Stimulated activated naive CD8-positive, alpha-beta T cell treated with anti-CD3 and anti-CD28 coated beads, Interleukin-15, Interleukin-2, amounts not matched to agents 100 ng/mL and 50 ng/mL, for 24 hours (primary cell): ENCODE results near the gene GPSM1.

Source experiments
- H3K27ac Mint-ChIP-seq: one replicate; pipeline ENCODE4 v1.8.0; 2021; ENCODE audit warnings: mild to moderate bottlenecking, mixed read lengths
- H3K27me3 Mint-ChIP-seq: one replicate; pipeline ENCODE4 v1.8.0; 2021; ENCODE audit warnings: mixed read lengths
- H3K36me3 Mint-ChIP-seq: one replicate; pipeline ENCODE4 v1.8.0; 2021; ENCODE audit warnings: low read depth, mixed read lengths
- H3K4me1 Mint-ChIP-seq: one replicate; pipeline ENCODE4 v1.8.0; 2021; ENCODE audit warnings: low read depth, mixed read lengths
- H3K4me3 Mint-ChIP-seq: one replicate; pipeline ENCODE4 v1.8.0; 2021; ENCODE audit warnings: mild to moderate bottlenecking, mixed read lengths
- H3K9me3 Mint-ChIP-seq: one replicate; pipeline ENCODE4 v1.8.0; 2021; ENCODE audit warnings: mixed read lengths

Gene GPSM1

DNA sequence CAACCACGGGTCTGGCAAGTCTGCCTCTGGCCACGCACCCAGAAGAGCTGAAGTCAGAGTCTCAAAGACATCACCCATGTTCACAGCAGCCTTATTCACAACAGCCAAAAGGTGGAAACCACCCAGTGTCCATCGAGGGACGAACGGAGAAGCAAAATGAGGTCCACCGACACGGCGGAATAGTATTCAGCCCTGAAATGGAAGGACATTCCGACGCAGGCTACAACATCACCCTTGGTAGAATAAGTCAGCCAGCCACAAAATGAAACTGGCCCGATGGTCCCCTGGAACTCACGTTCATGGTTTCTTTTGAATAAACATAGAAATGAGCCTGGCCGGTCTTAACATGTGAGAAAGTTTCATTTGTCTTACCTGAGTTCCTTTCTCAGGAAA lies 40.4 kb upstream of the GPSM1 start:
- Mint-ChIP-seq H3K4me3 (no peak overlapping the region), H3K27me3 (no peaks in the 10 kb centered on the region), H3K4me1 (peaks cover 7% of the 10 kb centered on the region), H3K27ac (no peak overlapping the region), H3K36me3 (no peaks in the 10 kb centered on the region), H3K9me3 (no peaks in the 10 kb centered on the region)

DNA sequence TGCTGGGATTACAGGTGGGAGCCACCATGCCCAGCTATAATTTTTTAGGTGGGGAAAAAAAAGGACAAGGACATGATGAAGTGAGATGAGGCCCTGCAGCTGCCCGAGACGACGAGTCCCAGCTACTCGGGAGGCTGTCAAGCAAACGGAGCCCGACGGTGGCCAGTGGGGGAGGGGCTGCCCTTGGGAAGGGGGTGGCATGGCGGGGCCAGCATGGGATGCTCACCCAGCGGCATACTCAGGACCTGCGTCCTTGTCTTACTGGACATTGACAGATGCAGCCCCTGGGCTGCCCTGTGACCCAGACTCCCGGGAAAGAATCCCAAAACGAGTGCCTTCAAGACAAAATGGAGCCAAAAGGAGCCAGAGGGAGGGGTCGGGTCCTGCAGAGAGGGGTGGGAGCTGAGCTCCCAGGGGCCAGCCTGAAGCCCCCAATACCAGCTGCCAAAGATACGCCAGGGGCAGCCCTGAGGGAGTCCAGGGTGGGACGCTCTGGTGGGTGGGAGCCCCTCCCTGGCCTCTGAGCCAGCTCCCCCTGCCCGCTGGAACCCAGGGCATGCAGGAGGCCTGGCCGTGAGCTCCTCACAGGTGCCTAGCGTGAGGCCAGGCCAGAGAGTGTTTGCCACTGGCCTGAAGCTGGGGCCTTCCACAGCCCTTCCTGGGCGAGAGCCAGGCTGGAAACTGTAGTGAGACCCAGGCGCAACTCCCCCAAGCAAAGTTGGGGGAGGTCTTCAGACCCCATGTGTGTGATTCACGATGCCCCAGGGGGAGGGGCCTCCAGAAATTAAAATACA lies 39.2 kb upstream of the GPSM1 start:
- Mint-ChIP-seq H3K9me3 (no peaks in the 10 kb centered on the region), H3K4me1 (peaks cover 4% of the 10 kb centered on the region), H3K4me3 (no peak overlapping the region), H3K27me3 (no peaks in the 10 kb centered on the region), H3K36me3 (no peaks in the 10 kb centered on the region), H3K27ac (no peak overlapping the region)

DNA sequence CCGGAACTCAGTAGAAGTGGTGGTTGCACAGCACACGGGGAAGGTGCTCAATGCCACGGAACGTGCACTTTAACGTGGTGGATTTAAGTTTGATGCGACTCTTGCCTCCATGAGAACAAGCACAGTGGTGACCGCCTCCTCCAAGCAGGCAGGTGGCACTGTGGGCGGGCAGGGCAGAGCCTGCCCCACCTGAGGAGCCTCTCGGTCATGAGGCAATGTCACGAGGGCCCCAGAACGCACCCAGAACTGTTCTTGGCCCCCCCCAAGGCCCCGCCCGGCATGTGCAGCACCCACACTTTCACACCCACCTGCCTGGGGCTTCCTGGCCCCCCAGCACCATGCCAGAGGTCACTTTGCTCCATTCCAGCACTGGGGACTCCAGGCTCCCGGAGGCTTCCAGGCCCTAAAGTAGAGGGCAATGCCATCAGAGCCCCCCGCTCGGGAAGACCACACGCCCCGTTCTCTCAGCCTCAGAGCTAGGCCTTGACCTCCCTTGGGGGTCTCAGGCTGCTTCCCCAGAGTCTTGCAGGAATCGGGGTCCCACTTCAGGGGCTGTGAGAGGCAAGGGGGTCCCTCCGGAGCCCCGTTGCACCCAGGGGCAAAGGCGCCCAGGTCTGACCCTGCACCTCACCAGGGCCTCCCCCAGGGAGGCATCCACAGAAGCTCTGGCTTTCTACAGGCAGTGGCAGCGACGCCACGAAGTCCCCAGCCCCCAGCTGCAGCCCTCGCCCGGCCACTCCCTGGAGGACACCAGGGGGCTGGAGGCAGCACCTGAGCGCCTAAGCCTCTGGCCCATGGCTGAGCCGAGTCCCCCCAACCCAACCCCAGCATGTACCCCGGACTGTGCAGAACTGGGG lies 37.5 kb upstream of the GPSM1 start:
- no peaks in the 10 kb centered on the region for H3K9me3 Mint-ChIP-seq
- H3K36me3 Mint-ChIP-seq = no peaks in the 10 kb centered on the region
- H3K27ac Mint-ChIP-seq = no peak overlapping the region
- no peaks in the 10 kb centered on the region for H3K27me3 Mint-ChIP-seq
- H3K4me1 Mint-ChIP-seq = no peaks in the 10 kb centered on the region
- no peak overlapping the region for H3K4me3 Mint-ChIP-seq

DNA sequence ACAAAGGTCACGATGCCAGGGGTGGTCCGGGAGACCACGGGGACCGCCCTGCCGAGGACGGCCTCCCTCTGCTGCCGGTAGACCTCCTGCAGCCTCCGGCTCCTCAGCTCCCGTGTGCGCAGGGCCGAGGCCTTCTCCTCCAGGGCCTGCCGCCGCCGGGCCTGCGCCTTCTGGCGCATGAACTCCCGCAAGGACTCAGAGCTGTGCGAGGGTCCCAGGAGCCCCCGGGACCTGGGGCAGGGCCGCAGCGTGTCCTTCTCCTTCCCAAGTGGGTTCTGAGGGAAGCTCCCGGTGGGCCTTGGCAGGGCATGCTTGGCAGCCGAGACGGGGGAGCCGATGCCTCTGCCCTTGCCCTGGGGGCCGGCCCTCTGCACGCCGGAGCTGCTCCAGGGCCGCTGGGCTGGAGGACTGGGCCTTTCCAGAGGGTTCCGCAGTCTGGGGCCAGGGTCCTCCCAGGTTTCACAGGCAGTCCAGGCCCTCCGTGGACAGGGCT lies 36.8 kb upstream of the GPSM1 start:
- no peaks in the 10 kb centered on the region for H3K27me3 Mint-ChIP-seq
- H3K27ac Mint-ChIP-seq = no peak overlapping the region
- no peaks in the 10 kb centered on the region for H3K9me3 Mint-ChIP-seq
- H3K36me3 Mint-ChIP-seq = no peaks in the 10 kb centered on the region
- no peaks in the 10 kb centered on the region for H3K4me1 Mint-ChIP-seq
- H3K4me3 Mint-ChIP-seq = no peak overlapping the region

DNA sequence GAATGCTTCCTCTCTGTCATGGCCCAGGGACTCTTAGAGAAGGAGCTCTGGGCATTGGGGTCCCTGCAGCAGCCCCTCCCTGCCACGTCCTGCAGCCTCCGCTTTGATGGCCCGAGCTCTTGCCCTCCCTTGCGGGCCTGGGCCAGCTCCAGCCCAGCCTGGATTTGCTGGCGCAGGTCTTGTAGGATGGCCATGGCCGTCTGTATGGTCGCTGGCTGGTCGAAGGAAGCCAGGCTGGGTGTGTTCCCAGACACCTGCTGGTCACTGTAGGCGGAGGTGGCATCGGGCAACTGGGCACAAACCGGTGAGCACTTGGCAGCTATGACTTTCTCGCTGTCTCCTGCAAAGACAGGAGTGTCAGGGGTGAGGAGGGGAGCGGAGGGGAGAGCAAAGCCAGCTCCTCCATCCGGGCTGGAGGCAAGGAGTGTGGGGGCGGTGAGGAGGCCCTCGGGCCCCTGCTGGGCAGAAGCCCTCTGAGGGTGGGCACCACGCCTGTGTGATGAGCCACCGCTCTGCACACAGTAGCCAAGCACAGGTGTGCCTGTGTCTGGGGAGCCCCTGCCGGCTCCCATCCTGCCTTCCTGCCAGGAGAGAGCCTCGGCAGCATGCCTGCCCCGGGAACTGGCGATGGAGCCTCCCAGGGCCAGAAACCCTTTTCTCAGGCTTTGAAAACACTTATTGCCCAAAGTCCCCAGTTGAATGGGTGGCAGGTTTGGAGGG lies 35.9 kb upstream of the GPSM1 start:
- H3K4me3 Mint-ChIP-seq = no peak overlapping the region
- no peaks in the 10 kb centered on the region for H3K27me3 Mint-ChIP-seq
- H3K4me1 Mint-ChIP-seq = no peaks in the 10 kb centered on the region
- no peaks in the 10 kb centered on the region for H3K9me3 Mint-ChIP-seq
- no peak overlapping the region for H3K27ac Mint-ChIP-seq
- H3K36me3 Mint-ChIP-seq = no peaks in the 10 kb centered on the region

DNA sequence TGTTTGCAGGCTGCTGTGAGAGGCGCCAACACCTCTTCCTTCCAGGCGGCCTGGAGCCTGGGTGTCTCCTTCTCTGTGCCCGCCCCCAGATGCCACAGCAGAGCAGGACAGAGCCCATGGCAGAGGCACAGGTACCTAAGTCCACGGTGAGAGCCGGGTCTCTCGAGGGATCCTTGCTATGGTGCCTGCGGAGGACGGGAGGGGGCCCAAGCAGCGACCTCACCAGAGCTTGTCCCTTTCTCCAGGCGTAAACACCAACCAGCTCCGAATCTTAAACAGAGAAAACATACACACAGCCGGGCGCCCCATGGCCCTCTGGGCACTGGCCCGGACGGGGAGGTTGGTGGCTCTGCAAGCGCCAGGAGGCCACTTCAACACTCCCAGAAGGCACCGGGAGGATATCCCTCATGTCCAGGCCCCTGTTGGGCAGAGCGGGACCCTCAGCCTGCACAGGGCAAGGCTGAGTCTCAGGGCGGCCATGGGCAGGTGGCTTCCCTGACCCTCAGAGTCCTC lies 35.3 kb upstream of the GPSM1 start:
- no peaks in the 10 kb centered on the region for H3K9me3 Mint-ChIP-seq
- no peak overlapping the region for H3K4me3 Mint-ChIP-seq
- H3K4me1 Mint-ChIP-seq = no peaks in the 10 kb centered on the region
- H3K27ac Mint-ChIP-seq = no peak overlapping the region
- no peaks in the 10 kb centered on the region for H3K27me3 Mint-ChIP-seq
- H3K36me3 Mint-ChIP-seq = no peaks in the 10 kb centered on the region

DNA sequence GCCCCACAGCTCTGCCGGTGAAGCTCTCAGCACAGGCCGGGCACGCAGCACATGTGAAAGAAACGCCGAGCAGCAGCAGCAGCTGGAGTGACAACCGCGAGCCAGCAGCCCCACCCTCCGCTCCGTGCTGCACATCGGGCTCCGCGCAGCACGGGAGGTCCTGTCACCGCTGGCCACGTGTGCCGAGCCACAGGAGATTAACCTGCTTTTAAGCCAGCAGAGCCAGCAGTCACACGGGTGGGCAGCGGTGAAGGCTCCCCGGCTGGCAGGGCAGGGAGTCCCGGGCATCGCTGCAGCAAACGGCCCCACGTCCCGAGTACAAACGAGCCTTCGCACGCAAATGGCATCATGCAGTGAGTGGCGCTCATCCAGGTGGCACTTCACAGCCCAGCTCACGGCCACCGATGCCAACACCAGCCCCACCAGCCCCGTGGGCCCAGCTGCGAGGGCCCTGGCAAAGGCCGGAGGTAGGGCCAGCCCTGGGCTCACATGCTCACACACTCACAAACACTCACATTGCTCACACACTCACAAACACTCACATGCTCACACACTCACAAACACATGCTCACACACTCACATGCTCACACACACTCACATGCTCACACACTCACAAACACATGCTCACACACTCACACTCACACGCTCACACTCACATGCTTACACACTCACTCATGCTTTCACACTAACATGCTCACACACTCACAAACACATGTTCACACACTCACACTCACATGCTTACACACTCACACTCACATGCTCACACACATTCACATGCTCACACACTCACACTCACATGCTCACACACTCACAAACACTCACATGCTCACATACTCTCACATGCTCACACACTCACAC lies 34.5 kb upstream of the GPSM1 start:
- Mint-ChIP-seq H3K4me1 (no peaks in the 10 kb centered on the region), H3K4me3 (no peak overlapping the region), H3K27ac (no peak overlapping the region), H3K27me3 (no peaks in the 10 kb centered on the region), H3K9me3 (no peaks in the 10 kb centered on the region), H3K36me3 (no peaks in the 10 kb centered on the region)

DNA sequence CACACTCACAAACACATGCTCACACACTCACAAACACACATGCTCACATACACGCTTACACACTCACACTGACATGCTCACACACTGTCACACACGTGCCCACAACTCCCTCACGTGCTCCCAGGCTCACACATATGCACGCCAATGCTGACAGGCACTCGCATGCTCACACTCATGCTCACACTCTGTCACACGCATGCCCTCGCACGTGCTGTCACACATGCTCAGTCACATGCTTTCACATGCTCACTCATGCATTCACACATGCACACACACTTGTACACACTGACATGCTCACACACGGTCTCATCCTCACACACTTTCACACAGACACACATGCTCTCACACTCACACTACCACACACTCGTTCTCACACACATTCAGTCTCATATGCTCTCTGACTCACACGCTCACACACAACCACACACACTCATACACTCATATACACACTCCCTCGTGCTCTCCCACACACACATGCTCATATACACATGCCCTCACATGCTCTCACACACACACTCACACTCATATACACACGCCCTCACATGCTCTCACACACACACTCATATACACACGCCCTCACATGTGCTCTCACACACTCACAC lies 33.8 kb upstream of the GPSM1 start:
- no peaks in the 10 kb centered on the region for H3K27me3 Mint-ChIP-seq
- H3K36me3 Mint-ChIP-seq = no peaks in the 10 kb centered on the region
- H3K27ac Mint-ChIP-seq = no peak overlapping the region
- no peaks in the 10 kb centered on the region for H3K9me3 Mint-ChIP-seq
- H3K4me1 Mint-ChIP-seq = no peaks in the 10 kb centered on the region
- H3K4me3 Mint-ChIP-seq = no peak overlapping the region

DNA sequence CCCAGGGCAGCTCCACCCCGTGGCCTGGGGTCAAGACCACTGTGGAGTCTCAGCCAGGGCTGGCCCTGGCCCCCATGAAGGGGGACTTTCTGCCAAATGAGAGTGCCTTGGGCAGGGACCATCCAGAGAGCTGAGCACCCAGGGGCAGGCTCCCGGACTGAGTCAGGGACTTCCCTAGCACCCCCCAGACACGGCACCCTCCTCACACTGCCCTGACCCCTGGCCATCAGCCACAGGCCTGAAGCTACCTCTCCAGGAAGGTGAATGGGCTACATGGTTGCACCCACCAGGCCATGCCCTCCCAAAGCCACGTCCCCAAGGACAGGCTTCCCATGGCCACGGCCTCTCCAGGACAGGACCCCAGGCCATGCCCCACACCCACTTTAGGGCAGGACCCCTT lies 32.9 kb upstream of the GPSM1 start:
- Mint-ChIP-seq H3K27me3 (no peaks in the 10 kb centered on the region), H3K27ac (no peak overlapping the region), H3K4me3 (no peak overlapping the region), H3K4me1 (no peaks in the 10 kb centered on the region), H3K9me3 (no peaks in the 10 kb centered on the region), H3K36me3 (no peaks in the 10 kb centered on the region)

DNA sequence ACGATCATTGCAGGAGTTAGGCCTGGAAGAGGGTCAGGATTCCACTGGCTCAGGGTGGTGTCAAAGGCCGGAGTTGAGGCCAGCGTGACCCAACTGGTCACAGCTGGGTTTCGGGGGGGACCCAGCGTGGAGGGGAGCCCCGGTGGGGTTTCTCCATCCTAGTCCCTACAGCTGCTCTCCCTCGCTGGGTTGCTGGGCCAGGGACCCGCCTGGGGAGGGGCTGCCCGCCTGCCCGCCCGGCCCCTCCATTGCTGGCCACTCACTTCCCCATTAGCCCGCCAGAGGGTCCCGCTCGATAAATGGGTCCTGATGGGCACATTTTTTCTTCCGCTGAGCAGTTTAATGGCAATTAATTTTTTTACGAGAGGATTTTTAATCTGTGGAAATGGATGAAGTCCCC lies 32.3 kb upstream of the GPSM1 start:
- Mint-ChIP-seq H3K27me3 (no peaks in the 10 kb centered on the region), H3K4me1 (no peaks in the 10 kb centered on the region), H3K9me3 (no peaks in the 10 kb centered on the region), H3K4me3 (no peak overlapping the region), H3K27ac (no peak overlapping the region), H3K36me3 (no peaks in the 10 kb centered on the region)

DNA sequence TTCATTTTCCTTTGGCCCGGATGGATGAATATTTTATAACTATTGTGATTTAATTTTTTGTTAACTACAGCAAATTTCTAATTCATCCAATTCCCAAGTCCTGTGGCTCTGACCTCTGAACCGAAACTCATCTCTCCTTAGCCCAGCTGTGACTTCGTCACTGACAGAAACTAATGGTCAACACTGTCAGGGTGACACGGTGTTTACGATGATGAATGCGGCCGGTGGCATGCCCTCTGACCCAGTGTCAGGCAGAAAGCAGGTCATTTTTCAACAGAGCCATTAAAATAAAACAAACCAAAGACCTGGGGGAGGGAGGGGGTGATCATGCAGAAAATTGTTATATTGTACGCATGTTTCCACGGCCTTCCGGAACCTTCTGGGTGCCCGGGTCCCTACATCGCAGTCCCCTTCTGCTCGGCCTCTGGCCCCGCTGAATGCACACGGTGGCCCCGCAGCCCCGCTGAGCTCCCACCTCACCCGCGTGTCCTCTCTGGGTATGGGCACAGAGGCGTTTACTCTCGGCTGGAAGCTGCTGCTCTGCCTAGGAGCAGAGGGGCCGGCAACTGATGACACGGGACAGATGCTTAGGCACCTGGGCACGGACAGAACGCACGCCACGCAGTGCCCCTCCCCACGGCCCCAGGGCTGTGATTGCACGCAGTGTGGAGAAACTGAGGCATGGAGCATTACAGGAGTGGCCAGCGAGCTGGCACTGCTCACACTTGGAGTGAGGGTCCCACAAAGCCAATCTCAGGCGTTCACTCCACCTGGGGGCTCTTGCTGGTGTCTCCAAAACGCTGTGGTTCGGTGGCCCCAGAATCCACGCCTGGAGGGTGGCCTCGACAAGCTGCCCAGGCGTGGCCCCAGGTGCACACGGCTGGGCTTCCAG lies 31.6 kb upstream of the GPSM1 start:
- Mint-ChIP-seq H3K4me3 (no peak overlapping the region), H3K27ac (no peak overlapping the region), H3K36me3 (no peaks in the 10 kb centered on the region), H3K9me3 (no peaks in the 10 kb centered on the region), H3K27me3 (no peaks in the 10 kb centered on the region), H3K4me1 (no peaks in the 10 kb centered on the region)

DNA sequence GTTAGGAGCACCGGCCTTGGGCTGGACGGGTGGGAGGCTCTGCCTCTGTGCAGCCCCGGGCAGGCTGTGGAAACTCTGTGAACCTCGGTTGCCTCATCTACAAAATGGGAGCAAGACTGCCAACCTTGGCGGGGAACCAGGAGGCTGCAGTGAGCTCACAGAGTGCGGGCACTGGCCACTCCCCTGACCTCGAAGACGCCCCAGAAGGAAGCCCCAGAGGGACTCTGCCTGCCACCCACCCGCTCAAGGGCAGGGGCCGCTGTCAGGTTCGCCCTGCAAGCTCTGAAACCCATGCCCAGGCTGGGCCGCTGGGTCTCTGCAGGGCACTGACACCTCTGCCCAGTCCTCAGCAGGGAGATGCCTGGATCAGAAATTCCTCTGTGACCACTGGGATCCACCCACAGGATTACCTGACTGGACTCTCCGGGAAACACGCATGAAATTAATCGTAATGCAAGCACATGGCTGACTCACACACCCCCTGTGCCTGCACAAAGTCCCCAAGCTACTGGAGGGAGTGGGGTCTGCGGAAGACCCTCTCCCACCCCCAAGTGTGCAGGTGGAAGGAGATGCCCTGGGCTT lies 30.8 kb upstream of the GPSM1 start:
- no peaks in the 10 kb centered on the region for H3K36me3 Mint-ChIP-seq
- H3K27ac Mint-ChIP-seq = no peak overlapping the region
- no peak overlapping the region for H3K4me3 Mint-ChIP-seq
- H3K9me3 Mint-ChIP-seq = no peaks in the 10 kb centered on the region
- no peaks in the 10 kb centered on the region for H3K4me1 Mint-ChIP-seq
- H3K27me3 Mint-ChIP-seq = no peaks in the 10 kb centered on the region
